NCI-H774 (cell line): ENCODE data around the gene EFR3B.
"Not testable (repeated sequence)": the region's sequence is repeated elsewhere in the genome, so short reads cannot be mapped to it uniquely, and the experiment has no call there.

Experiments used
- DNase-seq: peaks from one replicate; lab custom pipeline; 2025; lab: John Stamatoyannopoulos, UW

The EFR3B gene, protein sequence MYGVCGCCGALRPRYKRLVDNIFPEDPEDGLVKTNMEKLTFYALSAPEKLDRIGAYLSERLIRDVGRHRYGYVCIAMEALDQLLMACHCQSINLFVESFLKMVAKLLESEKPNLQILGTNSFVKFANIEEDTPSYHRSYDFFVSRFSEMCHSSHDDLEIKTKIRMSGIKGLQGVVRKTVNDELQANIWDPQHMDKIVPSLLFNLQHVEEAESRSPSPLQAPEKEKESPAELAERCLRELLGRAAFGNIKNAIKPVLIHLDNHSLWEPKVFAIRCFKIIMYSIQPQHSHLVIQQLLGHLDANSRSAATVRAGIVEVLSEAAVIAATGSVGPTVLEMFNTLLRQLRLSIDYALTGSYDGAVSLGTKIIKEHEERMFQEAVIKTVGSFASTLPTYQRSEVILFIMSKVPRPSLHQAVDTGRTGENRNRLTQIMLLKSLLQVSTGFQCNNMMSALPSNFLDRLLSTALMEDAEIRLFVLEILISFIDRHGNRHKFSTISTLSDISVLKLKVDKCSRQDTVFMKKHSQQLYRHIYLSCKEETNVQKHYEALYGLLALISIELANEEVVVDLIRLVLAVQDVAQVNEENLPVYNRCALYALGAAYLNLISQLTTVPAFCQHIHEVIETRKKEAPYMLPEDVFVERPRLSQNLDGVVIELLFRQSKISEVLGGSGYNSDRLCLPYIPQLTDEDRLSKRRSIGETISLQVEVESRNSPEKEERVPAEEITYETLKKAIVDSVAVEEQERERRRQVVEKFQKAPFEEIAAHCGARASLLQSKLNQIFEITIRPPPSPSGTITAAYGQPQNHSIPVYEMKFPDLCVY

DNA sequence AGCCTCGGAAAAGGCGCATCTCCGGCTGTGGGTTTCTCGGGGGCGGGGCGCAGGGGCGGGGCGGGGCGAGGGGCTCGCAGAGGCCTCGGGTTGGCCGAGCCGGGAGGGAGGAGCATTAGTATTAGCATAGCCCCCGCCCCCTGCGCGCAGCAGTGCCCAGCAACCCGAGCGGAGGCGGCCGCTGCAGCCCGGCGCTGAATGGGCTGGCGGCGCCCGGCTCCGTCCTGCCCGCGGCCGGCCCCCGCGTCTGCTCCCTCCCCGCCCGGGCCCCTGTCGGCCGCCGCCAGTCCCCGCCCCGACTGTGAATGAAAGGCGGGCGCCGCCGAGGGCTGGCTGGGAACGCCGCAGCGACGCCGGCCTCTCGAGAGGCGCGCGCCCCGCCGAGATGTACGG lies at the start of gene EFR3B:
TSS of gene EFR3B (plus strand) at position 149 of the 393 bp plus-strand sequence. CDS start at position 386, 237 bp downstream.
- DNase-seq, result peak; percentile 93

DNA sequence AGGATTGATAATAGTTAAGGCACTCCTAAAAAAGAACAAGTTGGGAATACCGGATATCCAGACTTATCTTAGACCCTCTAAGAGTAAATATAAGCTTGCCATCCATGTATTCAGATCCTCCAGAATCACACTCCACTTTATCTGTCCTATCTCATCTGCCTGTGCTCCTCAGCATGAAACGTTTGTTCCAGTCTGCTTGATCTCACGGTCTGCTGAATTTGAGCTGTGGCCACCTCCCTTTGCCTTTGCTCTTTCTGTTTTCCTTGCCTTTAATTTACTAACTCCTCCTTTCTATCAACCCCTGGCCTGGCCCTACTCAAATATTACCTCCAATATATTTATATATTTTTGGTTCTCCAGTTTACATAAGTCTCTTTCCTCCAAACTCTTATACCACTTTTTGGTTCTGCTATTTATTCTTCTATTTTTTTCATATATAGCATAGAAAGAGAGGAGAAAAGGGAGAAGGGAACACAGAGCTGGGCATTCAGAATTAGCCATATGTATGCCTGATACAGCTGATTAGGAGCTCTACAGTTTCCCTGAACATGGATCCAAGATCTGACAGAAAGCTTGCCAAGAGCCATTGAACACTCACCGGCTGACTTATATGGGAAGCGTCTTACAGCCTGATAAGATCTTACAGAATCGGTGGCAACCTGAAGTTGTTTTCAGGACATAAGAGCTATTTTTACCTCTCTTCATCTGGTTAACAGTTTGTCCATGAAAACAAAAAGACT lies 48.3 kb upstream of the EFR3B start:
- DNase-seq, result no peak

DNA sequence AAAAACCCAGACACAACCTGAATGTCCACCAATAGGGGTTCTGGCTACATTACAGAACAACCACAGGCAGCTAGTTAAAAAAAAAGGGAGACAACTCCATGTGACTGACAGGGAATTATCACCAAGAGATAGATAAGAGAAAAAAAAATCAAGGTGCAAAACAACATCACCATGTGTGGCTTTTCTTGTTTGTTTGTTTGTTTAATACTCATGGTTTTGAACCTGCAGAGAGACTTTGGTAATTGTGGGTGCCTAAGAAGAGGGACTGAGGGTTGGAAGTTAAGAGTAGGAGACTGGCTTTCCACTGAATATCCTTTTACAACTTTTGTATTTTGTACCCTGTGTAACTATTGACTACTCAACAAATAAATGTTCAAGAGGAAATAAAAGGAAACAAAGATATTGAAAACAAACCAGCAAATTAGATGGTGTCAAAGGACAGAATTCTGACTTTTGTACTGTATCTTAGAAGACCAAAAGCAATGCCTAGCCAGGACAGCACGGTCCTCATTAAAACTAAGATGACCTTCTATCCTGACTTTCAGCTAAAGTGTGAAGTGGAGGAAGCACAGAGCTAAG lies 47.6 kb upstream of the EFR3B start:
- no peak for DNase-seq

DNA sequence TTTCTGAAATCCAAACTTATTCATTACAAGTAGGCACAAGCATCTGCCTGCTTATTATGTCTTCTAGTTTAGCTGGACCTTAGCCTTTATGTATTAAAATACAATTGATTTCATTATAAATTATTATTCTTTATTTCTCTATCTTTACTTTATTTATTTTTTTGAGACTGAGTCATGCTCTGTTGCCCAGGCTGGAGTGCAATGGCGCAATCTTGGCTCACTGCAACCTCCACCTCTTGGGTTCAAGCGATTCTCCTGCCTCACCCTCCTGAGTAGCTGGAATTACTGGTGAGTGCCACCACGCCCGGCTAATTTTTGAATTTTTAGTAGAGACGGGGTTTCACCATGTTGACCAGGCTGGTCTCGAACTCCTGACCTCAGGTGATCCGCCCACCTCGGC lies 42.8 kb upstream of the EFR3B start:
- DNase-seq, result not testable (repeated sequence)

DNA sequence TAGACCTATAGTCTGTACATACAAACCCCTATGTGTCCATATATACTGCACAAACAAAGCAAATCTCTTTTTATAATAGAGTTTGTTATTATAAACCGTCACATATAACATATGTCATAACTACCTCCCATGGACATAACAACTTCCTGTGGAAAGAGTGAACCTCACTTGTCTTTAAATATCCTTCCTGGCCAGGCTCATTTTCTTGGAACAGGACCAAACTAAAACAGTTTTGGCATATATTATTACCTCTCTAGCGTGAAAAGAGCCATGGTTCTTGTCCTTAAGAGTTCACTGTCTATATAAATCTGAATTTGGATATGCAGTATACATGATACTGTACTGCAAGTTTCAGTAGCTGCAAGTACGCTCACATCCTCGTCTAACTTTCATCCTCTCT lies 41.8 kb upstream of the EFR3B start:
- DNase-seq, result no peak

DNA sequence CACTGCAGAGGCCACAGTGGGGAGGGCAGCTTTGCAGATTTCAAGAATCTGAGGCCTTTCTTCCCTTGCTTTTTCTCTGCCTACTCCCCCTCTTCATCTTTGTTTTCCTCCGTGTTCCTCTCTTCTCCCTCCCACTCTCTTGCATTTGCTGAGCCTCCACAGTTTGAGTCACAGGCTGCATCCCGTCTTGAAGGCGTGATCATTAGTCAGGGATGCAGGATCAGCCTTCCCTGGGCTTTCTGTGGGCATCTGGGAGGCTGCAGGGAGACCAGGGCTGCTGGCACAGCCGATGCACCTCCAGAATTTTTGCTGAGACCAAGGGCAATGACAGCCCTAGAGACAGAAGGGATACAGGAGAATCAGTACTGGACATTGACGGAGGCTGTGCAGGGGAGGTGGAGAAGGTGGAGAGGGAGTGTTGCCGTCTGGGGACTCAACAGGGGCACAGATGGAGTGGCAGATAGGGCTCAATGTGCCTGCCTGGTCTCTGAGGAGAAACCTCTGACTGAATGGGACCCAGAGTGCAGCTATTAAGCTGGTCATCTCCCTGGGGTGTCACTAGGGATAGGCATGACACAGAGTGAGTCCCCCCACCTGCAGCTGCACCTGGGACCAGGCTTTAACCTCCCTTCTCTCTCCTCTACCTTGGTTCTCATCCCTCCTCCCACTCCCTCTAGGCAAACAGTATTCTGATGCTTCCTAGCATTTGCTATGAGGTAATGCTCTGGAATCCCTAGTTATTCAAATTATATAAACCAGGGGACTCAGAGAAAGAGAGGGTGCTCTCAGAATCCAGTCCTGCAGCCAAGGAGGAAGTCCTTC lies 41.2 kb upstream of the EFR3B start:
- no peak for DNase-seq

DNA sequence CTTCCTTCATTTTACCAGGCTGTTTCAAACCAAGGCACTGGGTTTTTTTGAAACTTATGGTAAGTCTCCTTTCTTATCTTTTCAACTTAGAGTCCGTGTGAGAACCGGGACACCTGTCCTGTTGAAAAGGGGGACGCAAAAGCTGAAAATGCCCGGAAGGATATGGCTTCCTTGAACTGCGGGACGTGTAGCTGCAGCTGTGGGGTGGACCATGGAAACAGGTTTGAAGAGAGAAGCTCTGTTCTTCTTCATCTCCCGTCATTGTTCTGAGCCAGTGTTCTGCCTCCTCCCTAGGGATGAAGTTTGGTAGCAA lies 40.6 kb upstream of the EFR3B start:
- DNase-seq, result no peak

DNA sequence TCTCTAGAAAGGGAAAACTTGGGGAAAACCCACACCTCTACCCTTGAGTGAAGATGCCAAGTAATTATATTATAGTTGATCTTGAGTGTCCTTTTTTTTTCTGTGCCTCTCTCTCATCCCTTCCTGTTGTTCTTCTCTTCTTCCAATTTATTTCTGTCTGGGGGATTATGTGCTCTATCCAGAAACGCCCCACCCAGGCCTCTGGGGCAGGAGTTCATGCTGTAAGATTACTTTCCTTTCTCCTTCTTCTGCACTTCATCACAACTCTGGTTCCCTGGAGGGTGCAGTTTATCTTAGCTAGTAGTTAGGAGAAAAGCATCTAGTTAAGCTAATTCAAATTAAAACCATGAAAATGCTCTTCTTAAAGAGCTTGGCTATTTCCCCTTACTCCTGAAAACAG lies 39.8 kb upstream of the EFR3B start:
- DNase-seq, result no peak

DNA sequence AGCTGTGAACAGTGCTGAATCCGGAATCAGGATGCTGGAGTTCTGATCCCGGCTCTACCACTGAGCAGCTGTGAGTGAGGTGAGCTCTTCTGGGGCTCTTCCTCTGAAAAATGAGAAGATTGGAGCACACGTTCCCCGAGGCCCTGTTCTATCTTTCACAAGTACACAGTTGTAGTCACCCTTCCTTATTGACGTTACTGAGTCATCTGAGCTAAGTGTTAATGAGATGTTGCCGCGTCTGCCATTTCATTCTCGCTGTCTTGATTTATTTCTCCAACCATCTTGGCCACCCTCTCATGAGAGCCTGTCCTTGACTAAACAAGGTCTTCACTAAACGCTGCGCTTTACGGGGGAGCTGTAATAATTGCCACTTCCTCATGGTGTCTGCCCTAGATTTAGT lies 31.9 kb upstream of the EFR3B start:
- no peak for DNase-seq

DNA sequence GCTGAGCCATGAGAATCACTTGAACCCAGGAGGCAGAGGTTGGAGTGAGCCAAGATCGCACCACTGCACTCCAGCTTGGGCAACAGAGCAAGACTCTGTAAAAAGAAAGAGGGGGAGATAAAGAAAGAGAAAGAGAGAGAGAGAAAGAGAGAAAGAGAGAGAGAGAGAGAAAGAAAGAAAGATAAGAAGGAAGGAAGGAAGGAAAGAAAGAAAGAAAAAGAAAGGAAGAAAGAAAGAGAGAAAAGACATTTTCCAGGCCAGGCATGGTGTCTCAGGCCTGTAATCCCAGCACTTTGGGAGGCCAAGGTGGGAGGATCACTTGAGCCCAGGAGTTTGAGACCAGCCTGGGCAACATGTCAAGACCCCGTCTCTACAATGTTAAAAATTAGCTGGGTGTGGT lies 30.5 kb upstream of the EFR3B start:
- not testable (repeated sequence) for DNase-seq

DNA sequence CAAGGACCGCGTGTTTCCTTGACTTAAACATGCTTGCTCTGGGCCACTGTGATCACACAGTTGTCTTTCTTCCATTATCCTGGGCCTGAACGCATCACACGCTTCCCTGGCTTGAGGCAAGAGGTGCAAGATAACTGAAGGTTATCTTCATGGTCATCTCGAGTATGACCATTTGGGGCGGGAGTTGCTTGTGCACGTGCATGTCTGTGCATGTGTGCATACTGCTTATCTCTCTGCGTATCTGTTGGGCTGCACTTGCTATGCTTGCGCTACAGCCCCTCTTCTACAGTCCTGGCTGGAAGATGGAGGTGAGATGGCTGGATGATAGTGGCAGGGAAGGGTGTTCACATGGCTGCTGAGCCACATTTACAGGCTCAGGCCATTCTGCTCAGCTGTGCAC lies 27.2 kb upstream of the EFR3B start:
- DNase-seq, result no peak

DNA sequence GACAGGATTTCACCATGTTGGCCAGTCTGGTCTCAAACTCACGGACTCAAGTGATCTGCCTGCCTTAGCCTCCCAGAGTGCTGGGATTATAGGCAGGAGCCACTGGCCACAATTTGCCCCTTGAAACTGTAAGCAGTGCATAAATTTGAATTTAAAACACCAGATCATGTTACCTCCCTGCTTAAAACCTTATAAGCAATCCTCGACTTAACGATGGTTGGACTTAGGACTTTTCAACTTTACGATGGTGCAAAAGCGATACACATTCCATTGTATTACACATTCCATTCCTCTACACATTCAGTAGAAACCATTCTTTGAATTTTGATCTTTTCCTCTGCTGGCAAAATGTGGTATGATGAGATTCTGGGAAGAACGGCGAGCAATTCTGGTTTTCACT lies 23.2 kb upstream of the EFR3B start:
- no peak for DNase-seq

DNA sequence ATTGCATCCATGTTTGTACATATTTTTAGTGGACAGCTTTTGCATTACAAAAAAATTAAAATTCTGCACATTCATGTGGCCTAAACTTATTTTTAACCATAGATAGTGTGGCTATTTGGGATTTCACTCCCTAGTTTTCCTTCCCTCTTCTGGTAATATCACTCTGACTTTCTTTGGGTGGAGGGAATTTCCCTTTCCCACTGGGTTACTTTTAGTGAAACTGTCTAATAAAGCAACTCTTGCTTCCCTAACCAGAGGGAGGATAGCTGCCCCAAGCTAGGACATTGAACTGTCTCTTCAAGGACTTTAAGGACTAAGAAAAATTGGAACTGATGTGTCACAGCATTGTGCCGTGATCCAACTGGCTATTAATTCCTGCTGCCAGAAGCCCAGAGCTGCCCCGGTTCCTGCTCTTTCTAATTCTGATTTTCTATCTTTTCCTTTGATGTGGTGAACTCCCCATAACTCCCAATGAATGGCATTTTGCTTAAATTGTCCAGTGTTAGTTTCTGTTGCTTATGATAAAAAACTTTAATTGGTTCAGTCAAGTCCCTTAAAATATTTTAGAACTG lies 20.0 kb upstream of the EFR3B start:
- DNase-seq, result no peak

DNA sequence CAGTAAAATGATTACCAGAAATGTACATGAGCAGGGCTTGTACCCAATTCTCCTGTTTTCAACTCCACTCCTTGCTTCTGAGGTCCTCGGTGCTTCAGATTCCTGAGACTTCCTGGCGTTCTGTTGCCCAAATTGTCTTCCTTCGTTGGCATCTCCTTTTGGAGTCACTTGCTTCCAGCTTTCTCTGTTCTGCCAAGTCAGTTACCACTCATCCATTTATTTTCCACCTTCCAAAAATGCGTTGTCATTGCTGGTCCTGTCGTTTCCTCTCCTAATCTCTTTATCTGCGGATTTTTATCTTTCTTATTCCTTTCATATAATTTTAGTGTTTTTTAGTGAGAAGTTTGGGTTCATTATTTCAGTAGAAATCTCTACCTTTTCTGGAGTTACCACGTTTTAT lies 18.5 kb upstream of the EFR3B start:
- no peak for DNase-seq

DNA sequence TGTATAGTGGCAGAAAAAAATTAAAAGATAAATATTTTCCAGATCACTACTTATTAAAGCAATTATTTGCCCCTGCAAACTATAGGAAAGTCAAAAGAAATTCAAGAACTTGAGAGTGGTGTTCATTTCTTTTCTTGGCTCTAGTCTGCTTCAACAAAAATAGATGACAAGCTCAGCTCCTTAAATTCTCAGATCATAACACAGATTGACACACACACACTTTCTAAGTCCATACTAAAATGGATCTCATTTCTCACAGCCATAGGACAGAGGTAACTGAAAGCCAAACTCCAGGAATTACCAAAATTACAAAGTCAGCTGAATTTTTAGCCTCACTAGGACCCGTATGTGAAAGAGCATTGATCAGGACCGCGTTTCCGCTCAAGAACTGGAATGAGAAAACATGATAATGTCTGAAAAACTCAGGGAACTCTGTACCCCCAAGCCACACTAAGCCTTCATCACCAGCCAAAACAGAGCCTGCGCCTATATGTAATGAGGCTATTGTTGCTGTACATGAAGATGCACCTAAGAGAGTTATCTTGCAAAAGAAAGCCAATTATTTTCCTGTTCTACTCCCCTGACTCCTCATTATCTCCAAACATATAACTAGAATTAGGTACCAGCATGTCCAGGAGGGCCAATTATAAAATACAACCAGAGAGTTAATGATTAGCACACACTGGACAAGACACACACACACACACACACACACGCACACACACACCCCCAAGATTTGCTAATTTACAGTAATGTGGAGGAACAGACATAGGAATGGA lies 16.5 kb upstream of the EFR3B start:
- DNase-seq, result no peak

DNA sequence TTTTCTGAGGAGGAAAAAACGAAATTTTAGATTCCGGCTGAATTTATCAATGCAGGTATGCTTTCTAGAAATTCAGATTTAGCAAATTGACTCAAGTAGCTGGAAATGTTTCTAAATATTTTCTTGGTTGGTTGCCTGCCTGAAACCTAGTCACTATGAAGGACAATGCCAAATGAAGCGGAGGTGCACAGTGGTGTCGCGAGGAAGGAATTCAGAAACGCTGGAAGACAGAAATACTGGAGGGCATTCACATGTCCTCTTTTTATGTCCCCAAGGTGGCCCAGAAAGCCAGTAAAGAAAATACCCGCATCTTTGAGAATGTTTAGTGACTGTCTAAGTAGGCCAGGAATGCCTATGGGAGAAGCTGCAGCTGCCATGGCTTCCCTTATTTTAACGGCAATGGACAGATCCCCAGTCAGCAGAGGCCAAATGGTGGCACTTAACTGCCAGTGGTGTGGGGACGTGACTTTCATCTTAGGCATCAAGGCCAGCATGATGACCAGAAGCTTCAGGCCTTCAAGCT lies 15.8 kb upstream of the EFR3B start:
- DNase-seq, result no peak

DNA sequence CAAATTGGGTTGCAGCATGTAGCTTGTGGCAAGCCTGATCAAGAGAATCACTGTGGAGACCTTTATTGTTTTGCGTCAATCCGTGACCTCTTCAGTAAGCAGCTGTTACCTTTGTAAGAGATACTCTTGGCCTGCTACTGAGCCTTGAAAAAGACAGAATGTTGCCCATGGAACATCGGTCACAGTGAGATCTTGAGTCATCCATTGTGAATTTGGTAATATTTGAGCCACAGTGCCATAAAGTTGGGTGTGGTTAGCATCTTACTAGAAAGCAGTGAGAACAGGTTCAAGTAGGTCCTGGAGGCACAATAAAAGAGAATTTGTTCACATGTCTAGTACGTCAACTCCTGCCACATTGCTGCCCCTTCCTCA lies 12.7 kb upstream of the EFR3B start:
- DNase-seq, result peak; percentile 18

DNA sequence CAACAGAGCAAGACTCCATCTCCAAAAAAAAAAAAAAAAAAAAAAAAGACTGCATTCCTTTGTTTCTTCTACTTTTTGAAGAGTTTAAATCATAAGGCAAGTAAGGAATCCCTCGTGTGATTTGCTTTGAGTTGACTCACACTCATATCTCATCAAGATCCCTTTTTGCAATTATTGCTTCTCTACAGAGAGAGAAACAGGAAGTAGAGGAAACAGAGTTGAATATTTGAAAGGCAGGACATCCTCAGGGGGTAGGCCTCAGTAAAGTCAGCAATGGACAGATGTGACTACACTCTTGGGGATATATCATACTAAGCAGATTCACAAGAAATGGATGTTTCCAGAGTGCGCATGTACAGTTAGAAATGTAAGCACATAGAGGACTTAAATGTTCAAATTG lies 11.2 kb upstream of the EFR3B start:
- DNase-seq, result no peak

DNA sequence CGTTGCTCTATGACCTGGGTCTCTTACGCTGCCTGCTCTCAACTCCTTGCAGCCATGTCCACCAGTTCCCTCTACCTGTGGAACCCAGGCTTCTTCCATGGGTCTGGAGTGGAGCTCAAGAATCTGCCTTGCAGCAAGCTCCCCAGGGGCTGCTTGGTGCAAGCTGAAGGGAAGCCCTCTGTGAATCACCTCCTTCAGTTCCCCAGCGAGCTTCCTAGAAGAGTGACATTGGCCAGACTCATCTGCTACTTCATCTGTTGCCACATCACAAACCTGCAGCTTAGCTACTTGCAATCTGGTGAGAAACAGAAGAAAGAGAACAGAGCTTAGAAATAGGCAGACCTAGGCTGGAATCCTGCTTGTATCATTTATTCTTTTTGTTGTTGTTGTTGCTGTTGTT lies 9.8 kb upstream of the EFR3B start:
- no peak for DNase-seq

DNA sequence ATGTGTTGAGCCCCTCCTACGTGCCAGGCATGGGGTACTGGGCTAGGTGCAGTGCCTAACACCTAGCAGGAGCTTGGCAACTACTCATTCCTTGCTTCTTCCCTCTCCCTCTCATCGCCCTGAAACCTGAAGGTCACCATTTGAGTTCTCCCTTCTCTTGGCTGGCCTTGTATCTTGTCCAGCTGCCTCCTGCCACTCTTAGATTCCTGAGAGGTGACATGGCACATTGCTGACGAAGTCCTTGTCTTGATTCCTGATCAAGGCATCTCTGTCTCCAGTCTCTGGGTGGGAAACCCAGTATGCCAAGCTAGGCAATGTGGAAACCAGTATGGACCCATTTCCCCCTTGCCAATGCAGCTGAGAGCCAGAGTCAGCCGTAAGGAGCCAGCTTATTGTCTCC lies 9.0 kb upstream of the EFR3B start:
- DNase-seq, result no peak
